SK-MEL-5 (cell line): ENCODE measurements around the gene DHH. TPM values are rescaled to one million over a fixed set of nuclear protein-coding genes. Genes with fewer than 3 reads are reported as not detected.
A peak's percentile ranks its signal among the peaks of the same experiment; 100 is the strongest.
"Not testable (repeated sequence)": the region's sequence is repeated elsewhere in the genome, so short reads cannot be mapped to it uniquely, and the experiment has no call there.

Experiments
- DNase-seq: peaks from one replicate; pipeline ENCODE4 v3.0.0-alpha.2; 2016; ENCODE audit warnings: low read depth, low spot score
- in situ Hi-C: cut with HindIII; loops from 2 replicates; pipeline ENCODE4 v1.10.0; 2016; ENCODE audit warnings: low sequenced_read_pairs, high pct_unique_total_duplicates, low pct_unique_long_range_greater_than_20kb
- polyA plus RNA-seq, 2 experiments: library from polyadenylated mRNA; depleted of rRNA; stranded (reverse); fragments of >200 nt; gene quantifications; 2 replicates each; pipeline ENCODE4 v1.2.3, GENCODE V29; 2015
- total RNA-seq: library from RNA; depleted of rRNA; stranded (reverse); fragments of >200 nt; shearing (Covaris generic); gene quantifications from 2 replicates; pipeline ENCODE4 v1.2.3, GENCODE V29; 2014; rRNA removed

Gene DHH
- 0.05 and 0.21 TPM in 2 replicates for total RNA-seq
- polyA plus RNA-seq (2015; cell fraction: cytosol; rRNA removed), result 0.11 and 0.20 TPM in 2 replicates
- 1.1 TPM in 1 of 2 replicates, not detected in the other for polyA plus RNA-seq (2015; cell fraction: nucleus; rRNA removed)

GRCh38 chr12:49094160-49094974 lies at the start of gene DHH:
TSS of gene DHH (minus strand) at chr12:49094801. CDS start at chr12:49094512, 289 bp downstream.
- DNase-seq, result no peak

GRCh38 chr12:49144384-49144783 lies 49.8 kb upstream of the DHH start:
- in situ Hi-C loops, result no loop called here
- no peak for DNase-seq

More at GRCh38 chr12:49094160-49094974, at the start of gene DHH:
- in situ Hi-C loops, result no loop called here

- in situ Hi-C loops, result no loop called here
- DNase-seq, result no peak
Measured at GRCh38 chr12:49138999-49139398, 44.4 kb upstream of the DHH start.

GRCh38 chr12:49138587-49138986 lies 44.0 kb upstream of the DHH start:
- peak; percentile 97 for DNase-seq
- in situ Hi-C loops, result no loop called here

GRCh38 chr12:49137476-49137875 lies 42.9 kb upstream of the DHH start:
- in situ Hi-C loops, result no loop called here
- no peak for DNase-seq

- DNase-seq, in situ Hi-C loops: not testable (repeated sequence)
Measured at GRCh38 chr12:49136997-49137396, 42.4 kb upstream of the DHH start.

- in situ Hi-C loops, result no loop called here
- no peak for DNase-seq
Measured at GRCh38 chr12:49133590-49133989, 39.0 kb upstream of the DHH start.

- peak; percentile 16 for DNase-seq
- in situ Hi-C loops, result no loop called here
Measured at GRCh38 chr12:49133014-49133413, 38.4 kb upstream of the DHH start.

- DNase-seq, result peak; percentile 32
- in situ Hi-C loops, result no loop called here
Measured at GRCh38 chr12:49131894-49132461, 37.4 kb upstream of the DHH start.

GRCh38 chr12:49131051-49131893 lies 36.7 kb upstream of the DHH start, which contains the start of gene TUBA1B:
TSS of gene TUBA1B (minus strand) at chr12:49131395. CDS start at chr12:49131300, 95 bp downstream.
- DNase-seq, result peak; percentile 88
- in situ Hi-C loops, result no loop called here

GRCh38 chr12:49130151-49131050 lies 35.8 kb upstream of the DHH start:
- DNase-seq, result peak; percentile 96
- in situ Hi-C loops, result no loop called here

- DNase-seq, result no peak
- in situ Hi-C loops, result no loop called here
Measured at GRCh38 chr12:49129332-49130150, 34.9 kb upstream of the DHH start.

- DNase-seq, in situ Hi-C loops: not testable (repeated sequence)
Measured at GRCh38 chr12:49127971-49128370, 33.4 kb upstream of the DHH start.

GRCh38 chr12:49126852-49127763 lies 32.5 kb upstream of the DHH start:
- in situ Hi-C loops, result no loop called here
- DNase-seq, result peak; percentile 26

GRCh38 chr12:49121047-49121696 lies 26.6 kb upstream of the DHH start:
- in situ Hi-C loops, result no loop called here
- peak; percentile 86 for DNase-seq
